ENCODE data around the gene FBXO24. TPM values are rescaled to one million over a fixed set of nuclear protein-coding genes. Genes with fewer than 3 reads are reported as not detected.

The FBXO24 gene
- total RNA-seq, 2 donors from 2014 or later = 2.3 to 9.7 TPM

GRCh38 chr7:100612730-100613390 is 26.7 kb downstream of the FBXO24 start:
- Histone ChIP-seq H3K4me3 (peak overlapping the region; percentile 63 to 69), H3K9me3 (no peaks in the 10 kb centered on the region), H3K4me1 (replicated peaks) (peaks cover 5% of the 10 kb centered on the region), H3K27me3 (replicated peaks; ENCODE audit: insufficient read depth) (no peaks in the 10 kb centered on the region), H3K36me3 (no peaks in the 10 kb centered on the region), H3K27ac (peak overlapping the region; percentile 96 to 97)
- TF ChIP-seq, protein P1, sequence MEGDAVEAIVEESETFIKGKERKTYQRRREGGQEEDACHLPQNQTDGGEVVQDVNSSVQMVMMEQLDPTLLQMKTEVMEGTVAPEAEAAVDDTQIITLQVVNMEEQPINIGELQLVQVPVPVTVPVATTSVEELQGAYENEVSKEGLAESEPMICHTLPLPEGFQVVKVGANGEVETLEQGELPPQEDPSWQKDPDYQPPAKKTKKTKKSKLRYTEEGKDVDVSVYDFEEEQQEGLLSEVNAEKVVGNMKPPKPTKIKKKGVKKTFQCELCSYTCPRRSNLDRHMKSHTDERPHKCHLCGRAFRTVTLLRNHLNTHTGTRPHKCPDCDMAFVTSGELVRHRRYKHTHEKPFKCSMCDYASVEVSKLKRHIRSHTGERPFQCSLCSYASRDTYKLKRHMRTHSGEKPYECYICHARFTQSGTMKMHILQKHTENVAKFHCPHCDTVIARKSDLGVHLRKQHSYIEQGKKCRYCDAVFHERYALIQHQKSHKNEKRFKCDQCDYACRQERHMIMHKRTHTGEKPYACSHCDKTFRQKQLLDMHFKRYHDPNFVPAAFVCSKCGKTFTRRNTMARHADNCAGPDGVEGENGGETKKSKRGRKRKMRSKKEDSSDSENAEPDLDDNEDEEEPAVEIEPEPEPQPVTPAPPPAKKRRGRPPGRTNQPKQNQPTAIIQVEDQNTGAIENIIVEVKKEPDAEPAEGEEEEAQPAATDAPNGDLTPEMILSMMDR (IDR thresholded peaks at IDR 0.05) = no peak
- TF ChIP-seq POLR2AphosphoS5 (IDR thresholded peaks at IDR 0.05) (no peak), POLR2A (IDR thresholded peaks at IDR 0.05) (no peak)
- no peak for DNase-seq (ENCODE audit: low spot score)
- WGBS = 2% methylated on average over 28 of the region's 29 CpGs
- intact Hi-C loops (cut with DNase I) = loop anchor here (2.0 to 5.0 kb wide), 2 partner anchors 60 to 79 kb away; partner anchors contain the start of genes GIGYF1 and GNB2

DNA sequence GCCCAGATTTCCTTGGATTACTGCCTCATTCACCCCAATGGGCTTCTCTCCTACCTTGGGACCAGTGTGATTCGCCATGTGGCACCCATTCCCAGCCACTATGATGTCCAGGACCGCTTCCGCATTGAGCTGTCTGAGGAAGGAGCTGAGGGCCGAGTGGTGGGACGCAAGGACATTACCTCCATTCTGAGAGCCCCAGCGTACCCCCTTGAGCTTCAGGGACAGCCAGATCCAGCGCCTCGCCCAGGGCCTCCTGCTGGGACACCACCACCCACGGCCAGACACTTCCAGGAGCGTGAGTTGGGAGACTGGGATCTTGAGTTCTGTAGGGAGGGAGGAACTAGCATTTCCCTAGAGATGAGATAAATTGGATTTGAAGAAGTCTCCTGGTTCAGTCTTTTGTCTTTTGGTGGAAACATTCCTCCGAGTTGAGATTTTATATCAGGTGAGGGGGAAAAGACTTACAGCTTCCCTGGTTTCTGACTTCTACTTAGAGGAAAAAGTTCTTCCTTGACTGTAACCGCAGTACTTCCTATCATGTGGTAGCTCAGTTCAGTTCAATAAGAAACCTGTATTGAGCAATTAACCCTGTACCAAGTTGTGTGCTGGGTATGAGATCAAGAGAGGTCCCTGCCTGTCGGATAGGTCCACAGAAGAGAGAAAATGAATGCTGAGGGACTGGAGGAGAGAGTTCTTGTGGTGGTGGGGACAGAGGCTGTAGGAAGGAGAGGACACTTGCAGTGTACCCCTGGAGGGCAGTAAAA is 27.5 kb downstream of the FBXO24 start:
- peak overlapping the region in 1 of 2 donors; percentile 63 for H3K4me3 ChIP-seq
- no peaks in the 10 kb centered on the region for H3K9me3 ChIP-seq
- no peaks in the 10 kb centered on the region for H3K36me3 ChIP-seq
- no peak for DNase-seq (ENCODE audit: low spot score)
- H3K27ac ChIP-seq = no peak overlapping the region
- peaks cover 5% of the 10 kb centered on the region for H3K4me1 ChIP-seq (replicated peaks)
- H3K27me3 ChIP-seq (replicated peaks; ENCODE audit: insufficient read depth) = no peaks in the 10 kb centered on the region
- intact Hi-C loops (cut with DNase I) = loop anchor here (2.0 to 5.0 kb wide), 2 partner anchors 59 to 79 kb away; partner anchors contain the start of genes GIGYF1 and GNB2
- 88% methylated on average over 13 of the region's 13 CpGs for WGBS
- TF ChIP-seq POLR2AphosphoS5 (IDR thresholded peaks at IDR 0.05) (no peak), POLR2A (IDR thresholded peaks at IDR 0.05) (no peak)
- TF ChIP-seq, protein P1 (IDR thresholded peaks at IDR 0.05) = no peak

DNA sequence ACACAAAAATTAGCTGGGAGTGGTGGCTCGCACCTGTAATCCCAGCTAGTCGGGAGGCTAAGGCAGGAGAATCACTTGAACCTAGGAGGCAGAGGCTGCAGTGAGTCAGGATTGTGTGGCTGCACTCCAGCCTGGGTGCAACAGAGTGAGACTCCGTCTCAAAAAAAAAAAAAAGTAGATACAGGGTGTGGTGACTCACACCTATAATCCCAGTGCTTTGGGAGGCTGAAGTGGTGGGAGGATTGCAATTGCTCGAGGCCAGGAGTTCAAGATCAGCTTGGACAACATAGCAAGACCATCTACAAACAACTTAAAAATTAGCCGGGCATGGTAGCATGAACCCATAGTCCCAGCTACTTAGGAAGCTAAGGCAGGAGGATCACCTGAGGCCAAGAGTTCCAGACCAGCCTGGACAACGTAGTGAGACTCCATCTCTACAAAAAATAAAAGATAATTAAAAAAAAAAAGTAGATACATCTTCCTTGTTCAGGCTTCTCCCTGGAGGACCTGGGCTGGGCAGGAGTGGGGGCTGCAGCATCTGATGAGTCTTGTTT is 28.3 kb downstream of the FBXO24 start:
- WGBS = 87% methylated on average over 6 of the region's 6 CpGs
- Histone ChIP-seq H3K9me3 (no peaks in the 10 kb centered on the region), H3K27me3 (replicated peaks; ENCODE audit: insufficient read depth) (no peaks in the 10 kb centered on the region), H3K4me3 (no peak overlapping the region), H3K36me3 (no peaks in the 10 kb centered on the region), H3K4me1 (replicated peaks) (peaks cover 5% of the 10 kb centered on the region), H3K27ac (no peak overlapping the region)
- intact Hi-C loops (cut with DNase I) = loop anchor here (5.0 kb wide), 1 partner anchor 78 kb away; the partner anchor contains the start of gene GIGYF1
- TF ChIP-seq POLR2A (IDR thresholded peaks at IDR 0.05) (no peak), POLR2AphosphoS5 (IDR thresholded peaks at IDR 0.05) (no peak)
- TF ChIP-seq, protein P1 (IDR thresholded peaks at IDR 0.05) = no peak
- no peak for DNase-seq (ENCODE audit: low spot score)

DNA sequence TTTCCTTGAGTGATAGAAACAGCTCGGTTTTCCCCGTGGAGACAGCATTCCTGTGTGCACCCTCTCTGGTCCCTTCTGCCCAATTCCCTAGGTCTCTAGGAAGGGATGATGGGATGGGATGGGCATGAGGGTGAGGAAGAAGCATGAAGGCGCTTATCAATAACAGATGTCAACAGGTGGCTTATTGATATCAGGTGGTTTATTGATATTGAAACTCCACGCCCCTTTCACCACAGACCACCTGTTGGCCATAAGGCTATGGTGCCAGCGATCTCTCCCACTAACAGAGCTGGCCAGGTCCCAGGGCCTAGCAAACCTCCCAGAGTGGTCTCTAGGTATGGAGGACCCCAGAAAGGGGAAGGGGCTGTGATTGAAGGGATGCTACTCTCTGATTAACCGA is 34.1 kb downstream of the FBXO24 start:
- no peak for DNase-seq (ENCODE audit: low spot score)
- intact Hi-C loops (cut with DNase I) = no loop called here
- Histone ChIP-seq H3K9me3 (no peaks in the 10 kb centered on the region), H3K27ac (no peak overlapping the region), H3K4me1 (replicated peaks) (no peaks in the 10 kb centered on the region), H3K4me3 (no peak overlapping the region), H3K36me3 (no peaks in the 10 kb centered on the region), H3K27me3 (replicated peaks; ENCODE audit: insufficient read depth) (no peaks in the 10 kb centered on the region)
- WGBS = 93% methylated on average over 6 of the region's 6 CpGs
- no peak for TF ChIP-seq POLR2A (IDR thresholded peaks at IDR 0.05)
- no peak for TF ChIP-seq POLR2AphosphoS5 (IDR thresholded peaks at IDR 0.05)
- TF ChIP-seq, protein P1 (IDR thresholded peaks at IDR 0.05) = no peak

Data from prostate gland (tissue), 2 donors.